ENCODE measurements around the gene RPS6KC1. TPM values are rescaled to one million over a fixed set of nuclear protein-coding genes. Genes with fewer than 3 reads are reported as not detected.
"Not testable (repeated sequence)": the region's sequence is repeated elsewhere in the genome, so short reads cannot be mapped to it uniquely, and the experiment has no call there.

RPS6KC1 gene
- total RNA-seq, 1 experiment from 2014 or later = 16.4 TPM

GRCh38 chr1:213194855-213195254 lies 143.8 kb downstream of the RPS6KC1 start:
- Histone ChIP-seq H3K9me2 (ENCODE audit: insufficient read depth) (no peaks in the 10 kb centered on the region), H2AFZ (no peak overlapping the region), H3F3A (ENCODE audit: insufficient read depth, low read depth) (no peaks in the 10 kb centered on the region), H3K27me3 (ENCODE audit: insufficient read depth, low read depth) (no peaks in the 10 kb centered on the region), H3K4me2 (no peak overlapping the region), H3K36me3 (ENCODE audit: low read depth) (peaks cover 5% of the 10 kb centered on the region), H3K4me3 (no peak overlapping the region), H3K79me2 (ENCODE audit: low read depth) (no peaks in the 10 kb centered on the region), H3K9me3 (ENCODE audit: insufficient read depth, low read depth) (peaks cover 6% of the 10 kb centered on the region; the same call in 1 of the 2 replicates), H3K27ac (no peak overlapping the region), H4K20me1 (ENCODE audit: insufficient read depth) (no peaks in the 10 kb centered on the region), H3K4me1 (replicated peaks; ENCODE audit: insufficient read depth) (no peaks in the 10 kb centered on the region)
- TF ChIP-seq, protein P1, sequence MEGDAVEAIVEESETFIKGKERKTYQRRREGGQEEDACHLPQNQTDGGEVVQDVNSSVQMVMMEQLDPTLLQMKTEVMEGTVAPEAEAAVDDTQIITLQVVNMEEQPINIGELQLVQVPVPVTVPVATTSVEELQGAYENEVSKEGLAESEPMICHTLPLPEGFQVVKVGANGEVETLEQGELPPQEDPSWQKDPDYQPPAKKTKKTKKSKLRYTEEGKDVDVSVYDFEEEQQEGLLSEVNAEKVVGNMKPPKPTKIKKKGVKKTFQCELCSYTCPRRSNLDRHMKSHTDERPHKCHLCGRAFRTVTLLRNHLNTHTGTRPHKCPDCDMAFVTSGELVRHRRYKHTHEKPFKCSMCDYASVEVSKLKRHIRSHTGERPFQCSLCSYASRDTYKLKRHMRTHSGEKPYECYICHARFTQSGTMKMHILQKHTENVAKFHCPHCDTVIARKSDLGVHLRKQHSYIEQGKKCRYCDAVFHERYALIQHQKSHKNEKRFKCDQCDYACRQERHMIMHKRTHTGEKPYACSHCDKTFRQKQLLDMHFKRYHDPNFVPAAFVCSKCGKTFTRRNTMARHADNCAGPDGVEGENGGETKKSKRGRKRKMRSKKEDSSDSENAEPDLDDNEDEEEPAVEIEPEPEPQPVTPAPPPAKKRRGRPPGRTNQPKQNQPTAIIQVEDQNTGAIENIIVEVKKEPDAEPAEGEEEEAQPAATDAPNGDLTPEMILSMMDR (conservative IDR thresholded peaks at IDR 0.05) = no peak
- no peak for TF ChIP-seq EZH2 (IDR thresholded peaks at IDR 0.05; ENCODE audit: low read depth)
- intact Hi-C loops (cut with micrococcal nuclease; ENCODE audit: unreplicated experiment) = no loop called here
- no TSS peak for BruUV-seq (replicated peaks)
- ChIA-PET POLR2A (ENCODE audit: unreplicated experiment) (no interaction called here), CTCF (no interaction called here)
- no peak for DNase-seq

- CTCF ChIA-PET; BruUV-seq (replicated peaks): not testable (repeated sequence)
These were observed 145.4 kb downstream of the RPS6KC1 start for GRCh38 chr1:213196328-213197054.

DNA sequence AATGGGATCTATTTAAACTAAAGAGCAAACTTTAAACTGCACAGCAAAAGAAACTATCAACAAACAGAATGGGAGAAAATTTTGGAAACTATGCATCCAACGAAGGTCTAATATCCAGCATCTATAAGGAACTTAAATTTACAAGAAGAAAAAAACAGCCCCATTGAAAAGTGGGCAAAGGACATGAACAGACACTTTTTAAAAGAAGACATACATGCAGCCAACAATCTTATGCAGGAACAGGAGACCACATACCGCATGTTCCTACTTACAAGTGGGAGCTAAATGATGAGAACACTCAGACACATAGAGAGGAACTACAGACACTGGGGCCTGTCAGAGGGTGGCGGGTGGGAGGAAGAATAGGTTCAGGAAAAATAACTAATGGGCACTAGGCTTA lies 149.6 kb downstream of the RPS6KC1 start:
- Histone ChIP-seq H3K27ac (no peak overlapping the region), H2AFZ (no peak overlapping the region), H3K4me2 (no peak overlapping the region), H3K4me3 (no peak overlapping the region), H3K4me1 (replicated peaks; ENCODE audit: insufficient read depth) (no peaks in the 10 kb centered on the region), H3F3A (ENCODE audit: insufficient read depth, low read depth) (no peaks in the 10 kb centered on the region; the same call in 1 of the 2 replicates), H4K20me1 (ENCODE audit: insufficient read depth) (no peaks in the 10 kb centered on the region), H3K9me3 (ENCODE audit: insufficient read depth, low read depth) (peaks cover 10% of the 10 kb centered on the region; the same call in 1 of the 2 replicates), H3K9me2 (ENCODE audit: insufficient read depth) (no peaks in the 10 kb centered on the region), H3K27me3 (ENCODE audit: insufficient read depth, low read depth) (no peaks in the 10 kb centered on the region), H3K36me3 (ENCODE audit: low read depth) (peaks cover 5% of the 10 kb centered on the region), H3K79me2 (ENCODE audit: low read depth) (no peaks in the 10 kb centered on the region)
- POLR2A ChIA-PET (ENCODE audit: unreplicated experiment) = interaction anchor here (0.6 kb wide), 1 partner anchor 284 kb away, joined by 5 read pairs; no protein-coding TSS in a partner anchor
- no peak for DNase-seq
- CTCF ChIA-PET = no interaction called here
- no TSS peak for BruUV-seq (replicated peaks)
- TF ChIP-seq, protein P1 (conservative IDR thresholded peaks at IDR 0.05) = no peak
- TF ChIP-seq EZH2 (IDR thresholded peaks at IDR 0.05; ENCODE audit: low read depth) = no peak
- intact Hi-C loops (cut with micrococcal nuclease; ENCODE audit: unreplicated experiment) = no loop called here

More at GRCh38 chr1:213196328-213197054, 145.4 kb downstream of the RPS6KC1 start:
- H3K4me1 ChIP-seq (replicated peaks; ENCODE audit: insufficient read depth); H3K36me3 ChIP-seq (ENCODE audit: low read depth); intact Hi-C loops (cut with micrococcal nuclease; ENCODE audit: unreplicated experiment); H3K9me2 ChIP-seq (ENCODE audit: insufficient read depth); H3K4me2 ChIP-seq; H3K27ac ChIP-seq; H2AFZ ChIP-seq; H4K20me1 ChIP-seq (ENCODE audit: insufficient read depth); POLR2A ChIA-PET (ENCODE audit: unreplicated experiment); H3K79me2 ChIP-seq (ENCODE audit: low read depth); DNase-seq; H3K27me3 ChIP-seq (ENCODE audit: insufficient read depth, low read depth); H3F3A ChIP-seq (ENCODE audit: insufficient read depth, low read depth); H3K4me3 ChIP-seq: not testable (repeated sequence)
- H3K9me3 ChIP-seq (ENCODE audit: insufficient read depth, low read depth) = peaks cover 10% of the 10 kb centered on the region; the same call in 1 of the 2 replicates

All from PC-9 (cell line).